Head of caudate nucleus (tissue), 42 donors: ENCODE data around the gene ARMH3.
"Not testable (repeated sequence)": the region's sequence is repeated elsewhere in the genome, so short reads cannot be mapped to it uniquely, and the experiment has no call there.

Experiments
- DNase-seq, 42 donors: peaks; one replicate each; pipeline versions ENCODE4 v3.0.0 to v3.0.0-alpha.2; 2020 to 2021; ENCODE audit warnings: mixed read lengths in 7 of 42
- intact Hi-C: fragments of 100-400 bp; cut with DNase I; formaldehyde crosslinking; loops from one replicate; pipeline ENCODE4 v1.15.0; 2022

ARMH3 gene

DNA sequence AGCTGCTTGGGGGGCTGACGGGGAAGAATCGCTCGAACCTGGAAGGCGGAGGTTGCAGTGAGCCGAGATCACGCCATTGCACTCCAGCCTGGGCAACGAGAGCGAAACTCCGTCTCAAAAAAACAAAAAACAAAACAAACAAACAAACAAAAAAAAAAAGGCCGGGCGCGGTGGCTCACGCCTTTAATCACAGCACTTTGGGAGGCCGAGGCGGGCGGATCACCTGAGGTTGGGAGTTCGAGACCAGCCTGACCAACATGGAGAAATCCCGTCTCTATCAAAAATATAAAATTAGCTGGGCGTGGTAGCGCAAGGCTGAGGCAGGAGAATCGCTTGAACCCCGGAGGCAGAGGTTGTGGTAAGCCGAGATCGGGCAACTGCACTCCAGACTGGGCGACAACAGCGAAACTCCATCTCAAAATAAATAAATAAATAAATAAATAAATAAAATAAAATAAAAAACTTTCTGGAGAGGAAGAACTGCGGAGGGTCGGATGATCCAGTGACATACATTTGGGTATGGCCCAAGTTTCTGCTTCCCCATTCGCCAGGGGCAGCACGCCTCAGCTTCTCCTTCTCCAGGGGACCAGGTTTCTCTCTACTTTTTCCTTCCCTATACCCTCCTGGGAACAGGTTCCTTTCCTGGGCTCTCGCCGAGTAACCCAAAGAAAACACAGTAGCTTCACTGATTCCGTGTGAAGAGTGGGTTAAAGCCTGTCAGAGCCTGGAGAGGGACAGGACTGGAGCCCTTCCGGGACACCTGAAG, 909 bp downstream of the ARMH3 start:
- DNase-seq: peak in 28 of 42 donors; percentile 6 to 64 (median 30)
- intact Hi-C loops: not testable (repeated sequence)

- DNase-seq: no peak
- intact Hi-C loops: no loop called here
Measured at GRCh38 chr10:102046095-102046494, 9.9 kb downstream of the ARMH3 start.

DNA sequence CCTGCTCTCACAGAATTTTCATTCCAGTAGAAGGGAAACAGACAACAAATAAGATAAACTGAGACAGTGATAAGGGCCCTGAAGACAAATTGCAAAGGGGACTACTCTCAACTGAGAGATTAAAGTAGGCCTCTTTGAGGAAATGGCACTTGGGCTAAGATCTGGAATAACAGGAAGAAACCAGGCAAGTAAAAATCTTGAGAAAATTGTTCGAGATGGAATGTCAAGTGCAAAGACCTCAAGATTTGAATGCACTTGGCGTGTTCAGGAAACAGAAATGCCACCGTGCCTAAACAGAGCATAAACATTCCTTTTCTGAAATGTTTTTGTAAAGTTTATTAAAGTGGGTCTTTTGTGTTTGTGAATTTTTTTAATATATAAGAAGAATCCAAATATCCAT, 10.7 kb downstream of the ARMH3 start:
- DNase-seq: no peak
- intact Hi-C loops: no loop called here

- intact Hi-C loops: no loop called here
- no peak for DNase-seq
Measured at GRCh38 chr10:102040305-102041050, 15.5 kb downstream of the ARMH3 start.

DNA sequence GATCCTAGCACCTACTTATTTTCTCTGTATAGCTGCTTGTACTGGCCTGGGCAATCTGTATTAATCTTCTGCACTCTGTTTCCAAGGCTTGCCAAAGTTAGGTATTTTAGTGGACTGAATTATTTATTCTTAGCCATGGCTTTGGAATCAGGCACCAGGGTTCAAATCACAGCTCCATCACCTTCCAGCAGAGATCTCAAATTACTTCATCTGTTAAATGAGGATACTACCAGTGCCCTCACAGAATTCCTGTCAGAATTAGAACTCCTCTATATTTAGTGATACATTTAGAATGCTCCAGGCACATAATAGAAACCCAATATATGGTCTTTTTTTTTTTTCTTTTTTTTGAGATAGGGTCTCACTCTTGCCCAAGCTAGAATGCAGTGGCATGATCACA, 17.6 kb downstream of the ARMH3 start:
- DNase-seq: no peak
- intact Hi-C loops: no loop called here

DNA sequence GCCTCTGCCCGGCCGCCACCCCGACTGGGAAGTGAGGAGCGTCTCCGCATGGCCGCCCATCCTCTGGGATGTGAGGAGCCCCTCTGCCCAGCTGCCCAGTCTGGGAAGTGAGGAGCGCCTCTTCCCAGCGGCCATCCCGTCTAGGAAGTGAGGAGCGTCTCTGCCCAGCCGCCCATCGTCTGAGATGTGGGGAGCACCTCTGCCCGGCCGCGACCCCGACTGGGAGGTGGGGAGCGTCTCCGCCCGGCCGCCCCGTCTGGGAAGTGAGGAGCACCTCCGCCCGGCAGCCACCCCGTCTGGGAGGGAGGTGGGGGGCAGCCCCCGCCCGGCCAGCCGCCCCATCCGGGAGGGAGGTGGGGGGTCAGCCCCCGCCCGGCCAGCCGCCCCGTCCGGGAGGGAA, 20.2 kb downstream of the ARMH3 start:
- intact Hi-C loops, DNase-seq: not testable (repeated sequence)

DNA sequence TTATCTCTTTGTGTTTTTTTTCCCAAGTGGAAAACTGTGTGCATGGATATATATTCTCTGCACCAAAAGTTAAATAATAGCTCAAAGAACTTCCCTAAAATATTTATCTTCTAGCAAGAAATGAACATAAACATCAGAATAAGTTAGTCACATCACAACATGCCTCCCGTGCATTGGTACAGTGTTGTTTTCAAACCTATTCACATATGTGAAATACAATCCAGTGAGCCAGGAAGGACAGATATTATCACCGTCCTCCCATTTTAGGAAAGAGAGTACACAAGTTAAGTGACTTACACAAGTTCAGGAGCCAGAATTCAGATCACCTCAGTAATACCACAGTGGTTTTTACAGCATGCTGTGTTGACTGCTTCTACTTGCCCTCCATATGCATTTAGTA, 22.2 kb downstream of the ARMH3 start:
- intact Hi-C loops: no loop called here

DNA sequence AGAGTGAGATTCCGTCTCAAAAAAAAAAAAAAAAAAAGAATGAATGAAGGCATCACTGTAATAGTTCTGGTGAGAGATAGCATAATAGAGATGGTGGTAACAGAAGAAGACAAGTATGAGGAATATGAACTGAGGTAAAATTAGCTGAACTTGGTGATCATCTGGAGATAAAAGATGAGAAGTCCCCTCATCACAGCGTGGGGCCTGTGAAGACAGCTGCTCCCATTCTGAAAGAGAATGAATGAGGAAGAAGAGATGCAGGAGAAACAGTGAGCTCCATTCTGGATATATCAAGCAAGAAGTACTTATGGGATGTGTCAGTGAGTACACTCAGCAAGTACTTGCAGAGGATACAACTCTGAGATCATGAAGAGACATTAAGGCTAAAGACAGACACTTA, 28.7 kb downstream of the ARMH3 start:
- intact Hi-C loops: no loop called here
- DNase-seq: no peak

More for the DNA sequence above, 22.2 kb downstream of the ARMH3 start:
- DNase-seq: no peak

DNA sequence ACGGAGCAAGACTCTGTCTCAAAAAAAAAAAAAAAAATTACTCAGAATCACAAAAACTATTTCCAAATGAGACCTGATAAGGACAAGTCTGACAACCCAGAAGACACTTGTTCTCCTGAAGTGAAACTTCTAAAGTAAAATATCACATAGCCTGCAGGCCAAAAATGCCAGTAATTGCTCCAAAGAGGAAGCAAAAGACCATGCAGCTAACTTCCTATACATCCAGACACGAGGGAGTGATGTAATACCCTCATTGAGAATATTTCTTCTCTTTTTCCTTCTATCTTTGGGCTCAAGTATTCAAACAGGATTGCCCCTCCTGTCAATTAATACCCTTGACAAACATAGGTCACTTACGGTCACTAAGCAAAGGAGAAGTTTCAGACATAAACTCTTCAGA, 31.2 kb downstream of the ARMH3 start:
- no peak for DNase-seq
- intact Hi-C loops: no loop called here

DNA sequence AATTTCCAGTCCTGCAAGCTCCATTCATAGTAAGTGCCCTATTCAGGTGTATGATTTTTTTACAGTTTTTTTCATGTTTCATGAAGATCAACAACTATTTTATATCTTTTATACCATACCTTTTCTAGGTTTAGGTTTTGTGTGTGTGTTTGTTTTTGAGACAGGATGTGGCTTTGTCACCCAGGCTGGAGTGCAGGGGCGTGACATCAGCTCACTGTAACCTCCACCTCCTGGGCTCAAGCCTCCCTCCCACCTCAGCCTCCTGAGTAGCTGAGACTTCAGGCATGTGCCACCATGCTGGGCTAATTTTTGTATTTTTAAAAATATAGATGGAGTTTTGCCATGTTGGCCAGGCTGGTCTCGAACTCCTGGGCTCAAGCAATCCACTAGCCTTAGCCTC, 35.0 kb downstream of the ARMH3 start:
- DNase-seq: no peak
- intact Hi-C loops: no loop called here

- intact Hi-C loops: no loop called here
- DNase-seq: no peak
Measured at GRCh38 chr10:102017295-102017694, 38.7 kb downstream of the ARMH3 start.

DNA sequence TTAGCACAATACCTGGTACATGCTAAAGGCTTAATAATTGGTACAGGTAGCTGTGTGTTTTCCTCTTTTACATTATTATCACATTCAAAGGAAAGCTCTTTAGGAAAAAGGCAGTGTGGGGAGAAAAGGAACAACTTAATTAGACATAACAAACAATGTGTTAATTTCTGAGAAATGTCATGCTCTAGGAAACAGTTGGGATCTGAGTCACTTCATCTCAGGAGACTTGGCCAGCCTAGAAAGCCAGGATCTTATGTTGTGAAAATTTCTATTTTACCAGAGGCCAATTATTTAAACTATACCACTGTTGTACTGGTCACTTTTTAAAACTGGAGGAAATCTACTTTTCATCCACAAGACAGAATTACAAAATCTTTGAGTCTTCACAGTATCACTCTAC, 39.6 kb downstream of the ARMH3 start:
- DNase-seq: no peak
- intact Hi-C loops: no loop called here

DNA sequence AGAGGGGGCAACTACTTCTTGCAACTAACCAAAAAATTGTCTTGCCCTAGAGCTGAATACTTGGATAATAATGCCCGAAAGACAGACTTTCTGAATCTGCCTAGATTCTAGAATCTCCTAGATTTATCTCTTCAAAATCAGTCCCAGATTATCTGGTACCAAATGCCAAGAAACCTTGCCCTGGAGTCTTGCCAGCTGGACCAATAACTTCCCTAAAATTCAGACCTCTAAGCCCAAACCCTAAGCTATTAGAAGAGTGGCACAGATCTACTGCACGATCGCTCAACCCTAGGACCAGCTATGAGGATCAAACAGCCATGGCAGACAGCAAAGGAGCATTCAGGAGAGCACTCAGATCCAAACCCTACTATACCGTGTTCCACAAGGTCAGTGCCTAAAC, 45.0 kb downstream of the ARMH3 start:
- DNase-seq: peak in 1 of 42 donors; percentile 45
- intact Hi-C loops: loop anchor here (2.0 kb wide), 1 partner anchor 172 kb away; no protein-coding TSS in a partner anchor

- intact Hi-C loops: loop anchor here (2.0 kb wide), 1 partner anchor 171 kb away; no protein-coding TSS in a partner anchor
- DNase-seq: peak in 32 of 42 donors; percentile 3 to 83 (median 56)
Measured at GRCh38 chr10:102009801-102010425, 46.1 kb downstream of the ARMH3 start.

- DNase-seq: no peak
- intact Hi-C loops: no loop called here
Measured at GRCh38 chr10:102007796-102008195, 48.2 kb downstream of the ARMH3 start.

DNA sequence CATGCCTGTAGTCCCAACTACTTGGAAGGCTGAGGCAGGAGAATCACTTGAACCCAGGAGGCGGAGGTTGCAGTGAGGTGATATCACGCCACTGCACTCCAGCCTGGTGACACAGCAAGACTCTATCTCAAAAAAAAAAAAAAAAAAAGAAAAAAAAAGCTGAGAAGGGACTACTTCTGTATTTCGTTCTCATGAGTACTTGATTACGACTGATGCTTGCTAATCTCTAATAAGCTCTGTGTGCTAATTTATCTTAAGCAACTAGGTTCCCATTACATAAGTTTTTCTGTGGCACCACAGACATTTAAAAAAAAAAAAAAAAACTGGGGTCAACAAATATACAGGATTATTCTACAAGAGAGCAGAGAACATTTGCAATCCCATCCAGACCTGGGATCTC, 48.9 kb downstream of the ARMH3 start:
- DNase-seq, intact Hi-C loops: not testable (repeated sequence)

- DNase-seq: peak in 12 of 42 donors; percentile 14 to 73 (median 52)
- intact Hi-C loops: no loop called here
Measured at GRCh38 chr10:102004376-102004775, 51.6 kb downstream of the ARMH3 start.

- intact Hi-C loops: no loop called here
Measured at GRCh38 chr10:102003541-102003940, 52.4 kb downstream of the ARMH3 start.

GRCh38 chr10:102001435-102002068, 54.4 kb downstream of the ARMH3 start:
- intact Hi-C loops: no loop called here
- peak in 8 of 42 donors; percentile 13 to 44 (median 21) for DNase-seq

More at GRCh38 chr10:102003541-102003940, 52.4 kb downstream of the ARMH3 start:
- DNase-seq: no peak
